Effector memory CD4-positive, alpha-beta T cell (primary cell): ENCODE data around the gene USP49.

Experiments
- DNase-seq, 3 donors: peaks; one replicate each; pipeline ENCODE4 v3.0.0-alpha.2; 2020
- H3K27ac ChIP-seq: 2 replicates; pipeline ENCODE4 v1.7.0; 2013; ENCODE audit warnings: mild to moderate bottlenecking, low read length, moderate library complexity; ENCODE audit not compliant: insufficient read depth, poor library complexity, severe bottlenecking
- H3K27me3 ChIP-seq: replicated peaks from 2 replicates; pipeline ENCODE4 v1.7.0; 2013; ENCODE audit warnings: mild to moderate bottlenecking, low read length; ENCODE audit not compliant: insufficient read depth, control insufficient read depth, poor library complexity, severe bottlenecking
- H3K36me3 ChIP-seq: 2 replicates; pipeline ENCODE4 v1.7.0; 2013; ENCODE audit warnings: mild to moderate bottlenecking, low read length, moderate library complexity; ENCODE audit not compliant: control insufficient read depth, insufficient read depth
- H3K4me1 ChIP-seq: 2 replicates; pipeline ENCODE4 v1.7.0; 2013; ENCODE audit warnings: low read length, mild to moderate bottlenecking; ENCODE audit not compliant: control insufficient read depth, insufficient read depth, poor library complexity, severe bottlenecking
- H3K4me3 ChIP-seq: 2 replicates; pipeline ENCODE4 v1.7.0; 2013; ENCODE audit warnings: low read length, low read depth, mild to moderate bottlenecking; ENCODE audit not compliant: insufficient read depth, poor library complexity, severe bottlenecking
- H3K9me3 ChIP-seq: 2 replicates; pipeline ENCODE4 v1.7.0; 2013; ENCODE audit warnings: mild to moderate bottlenecking, low read length, moderate library complexity; ENCODE audit not compliant: control insufficient read depth

Gene USP49

DNA sequence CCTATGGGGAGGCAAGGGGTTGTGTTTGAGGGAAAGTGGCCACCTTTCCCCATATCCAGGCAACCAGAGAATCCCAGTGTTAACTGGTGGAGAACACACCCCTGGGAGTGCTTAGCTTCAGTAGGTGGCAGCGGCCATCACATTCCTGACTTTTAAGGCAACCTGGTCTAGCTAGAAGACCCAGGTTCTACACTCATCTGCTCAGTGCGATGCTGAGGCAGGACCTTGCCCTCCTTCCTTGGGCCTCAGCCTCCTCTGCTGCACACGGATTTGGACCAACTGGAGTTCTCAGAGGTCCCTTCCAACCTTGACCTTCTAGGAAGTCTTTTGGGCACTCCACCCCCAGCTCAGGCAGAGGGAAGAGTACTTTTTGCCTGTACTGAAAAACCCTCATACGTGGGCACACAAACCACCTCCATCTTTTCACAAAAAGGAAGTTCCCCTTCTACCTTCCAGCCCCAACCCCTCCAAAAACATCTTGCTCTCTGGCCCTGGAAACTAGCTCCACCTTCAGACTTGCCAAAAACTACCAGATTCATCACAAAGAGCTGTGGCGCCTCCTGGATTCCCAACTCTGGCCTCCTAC, 43.5 kb upstream of the USP49 start:
- Histone ChIP-seq H3K36me3 (peaks cover 32% of the 10 kb centered on the region), H3K4me1 (peaks cover 67% of the 10 kb centered on the region), H3K27me3 (no peaks in the 10 kb centered on the region), H3K27ac (peak overlapping the region; percentile 75), H3K4me3 (peak overlapping the region; percentile 30), H3K9me3 (no peaks in the 10 kb centered on the region)
- DNase-seq, result no peak

DNA sequence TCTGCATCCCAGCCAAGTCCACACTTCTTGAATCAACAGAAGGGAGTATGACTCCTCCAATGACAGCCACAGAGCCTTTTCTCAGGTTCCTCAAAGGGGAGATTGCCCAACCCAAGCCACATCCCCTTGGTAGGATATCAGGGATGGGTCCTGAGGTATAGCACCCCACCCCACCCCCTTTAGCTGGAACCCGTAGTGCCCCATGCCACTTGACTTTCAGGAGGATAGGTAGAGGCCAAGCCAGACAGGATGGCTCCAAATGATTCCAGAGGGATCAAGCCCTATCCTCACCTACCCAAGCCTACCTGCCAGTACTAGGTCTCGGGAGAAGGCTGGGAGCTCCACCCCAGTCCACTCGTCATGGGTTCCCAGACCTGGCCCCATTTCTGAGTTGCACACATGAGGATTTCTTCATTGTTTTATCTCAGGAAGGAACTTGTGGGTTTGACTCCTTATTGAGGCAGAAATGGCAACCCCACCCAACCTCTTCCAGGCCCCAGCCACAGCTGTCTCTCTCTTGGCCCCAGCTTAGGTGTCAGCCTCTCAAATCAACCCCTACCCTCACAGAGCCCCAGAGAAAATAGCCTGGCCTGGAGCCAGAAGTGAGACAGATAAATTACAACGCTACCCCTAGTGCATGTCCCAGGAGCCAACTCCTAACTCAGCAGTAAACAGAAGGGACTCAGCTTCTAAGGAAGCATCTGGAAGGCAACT, 42.8 kb upstream of the USP49 start:
- peaks cover 67% of the 10 kb centered on the region for H3K4me1 ChIP-seq
- H3K9me3 ChIP-seq, result no peaks in the 10 kb centered on the region
- peak overlapping the region; percentile 75 for H3K27ac ChIP-seq
- peaks cover 34% of the 10 kb centered on the region for H3K36me3 ChIP-seq
- H3K4me3 ChIP-seq, result peak overlapping the region; percentile 30
- no peaks in the 10 kb centered on the region for H3K27me3 ChIP-seq
- peak; percentile 34 to 60 (median 37) for DNase-seq

DNA sequence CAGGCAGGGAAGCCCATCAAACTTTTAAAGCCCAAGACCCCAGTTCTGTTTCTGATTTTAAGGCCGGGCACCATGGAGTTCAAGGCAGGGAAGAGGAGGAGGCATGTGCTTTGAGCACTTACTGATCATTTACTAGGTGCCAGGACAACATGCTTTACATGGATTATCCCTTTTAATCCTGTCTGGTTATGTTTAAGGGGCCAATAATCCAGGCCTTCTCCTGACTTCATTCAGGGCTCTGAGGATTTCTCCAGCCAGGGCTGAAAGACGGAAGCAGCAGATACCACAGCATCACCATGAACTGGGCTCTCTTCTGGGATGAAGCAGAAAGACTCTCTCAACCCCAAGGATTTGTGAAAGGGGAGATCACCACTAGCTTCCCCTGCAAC, 42.3 kb upstream of the USP49 start:
- Histone ChIP-seq H3K9me3 (no peaks in the 10 kb centered on the region), H3K36me3 (peaks cover 39% of the 10 kb centered on the region), H3K4me3 (peak overlapping the region; percentile 30), H3K27me3 (no peaks in the 10 kb centered on the region), H3K27ac (peak overlapping the region; percentile 75), H3K4me1 (peaks cover 65% of the 10 kb centered on the region)
- no peak for DNase-seq

- Histone ChIP-seq H3K4me1 (peaks cover 60% of the 10 kb centered on the region), H3K9me3 (no peaks in the 10 kb centered on the region), H3K4me3 (no peak overlapping the region), H3K27me3 (no peaks in the 10 kb centered on the region), H3K27ac (peak overlapping the region; percentile 57), H3K36me3 (peaks cover 51% of the 10 kb centered on the region)
- peak; percentile 58 to 66 (median 65) for DNase-seq
Measured at GRCh38 chr6:41936073-41936837, 41.1 kb upstream of the USP49 start.

GRCh38 chr6:41935685-41936072, 40.5 kb upstream of the USP49 start:
- Histone ChIP-seq H3K9me3 (no peaks in the 10 kb centered on the region), H3K27ac (peak overlapping the region; percentile 57), H3K36me3 (peaks cover 57% of the 10 kb centered on the region), H3K4me3 (no peak overlapping the region), H3K27me3 (no peaks in the 10 kb centered on the region), H3K4me1 (peaks cover 60% of the 10 kb centered on the region)
- DNase-seq, result no peak

DNA sequence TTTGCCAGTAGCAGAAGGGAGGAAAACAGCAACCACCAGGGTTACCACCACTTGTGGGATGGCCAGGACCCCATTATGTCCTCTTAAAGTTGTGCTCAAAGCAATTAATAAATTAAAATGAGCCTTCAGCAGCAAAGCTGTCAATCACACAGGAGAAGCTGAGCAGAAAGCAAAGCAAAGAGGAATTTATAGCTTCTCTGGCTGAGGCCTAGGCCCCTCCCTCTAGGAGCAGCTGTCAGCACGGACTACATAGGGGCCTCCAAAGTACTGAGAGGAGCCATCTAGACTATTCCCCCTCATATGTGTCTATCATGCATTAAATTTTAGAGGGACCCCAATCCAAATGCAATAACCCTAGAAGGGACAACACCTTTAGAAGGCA, 40.0 kb upstream of the USP49 start:
- Histone ChIP-seq H3K27ac (peak overlapping the region; percentile 57), H3K4me3 (no peak overlapping the region), H3K27me3 (no peaks in the 10 kb centered on the region), H3K4me1 (peaks cover 56% of the 10 kb centered on the region), H3K36me3 (peaks cover 62% of the 10 kb centered on the region), H3K9me3 (no peaks in the 10 kb centered on the region)
- DNase-seq, result no peak

DNA sequence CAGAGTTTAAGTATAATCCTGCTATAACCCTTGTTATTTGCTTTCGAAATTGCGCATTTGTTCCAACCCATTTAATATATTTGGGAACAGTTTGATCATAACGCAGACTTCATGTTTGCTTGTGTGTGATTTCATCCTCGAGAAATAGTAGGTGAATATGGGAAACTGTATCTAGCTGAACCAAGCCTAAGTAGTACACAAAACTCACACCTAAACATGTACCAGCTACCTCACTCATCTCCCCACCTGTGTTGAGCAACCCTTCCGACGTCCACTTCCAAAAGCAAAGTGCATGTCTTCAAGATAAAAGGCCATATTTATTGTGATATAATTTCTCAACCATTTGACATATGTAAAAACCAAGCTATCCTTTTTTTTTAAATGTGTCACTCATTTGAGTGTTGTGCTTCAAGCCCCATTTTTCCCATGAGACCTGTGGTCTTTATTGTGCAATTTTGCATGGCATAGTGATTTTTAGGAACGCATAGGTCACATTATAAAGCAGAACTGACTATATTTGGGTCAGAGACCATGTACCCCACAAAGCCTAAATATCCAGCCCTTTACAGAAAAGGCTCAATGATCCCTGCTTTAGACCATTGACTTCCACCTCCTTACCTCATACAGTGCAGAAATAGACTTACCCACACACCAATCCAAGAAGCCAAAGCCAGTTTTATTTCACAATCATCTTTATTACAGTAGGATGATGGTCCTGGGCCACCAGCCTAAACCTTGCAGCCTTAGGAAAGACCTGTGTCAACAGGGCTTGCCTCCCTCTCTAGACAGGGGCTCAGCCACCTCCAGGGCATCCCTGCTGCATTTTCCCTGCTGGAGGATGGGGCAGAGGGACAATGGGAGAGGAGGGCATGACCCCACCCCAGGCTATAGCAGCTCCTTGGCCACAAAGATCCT, 39.4 kb upstream of the USP49 start:
- H3K4me3 ChIP-seq, result no peak overlapping the region
- no peak overlapping the region for H3K27ac ChIP-seq
- no peaks in the 10 kb centered on the region for H3K27me3 ChIP-seq
- no peak for DNase-seq
- peaks cover 66% of the 10 kb centered on the region for H3K36me3 ChIP-seq
- peaks cover 49% of the 10 kb centered on the region for H3K4me1 ChIP-seq
- H3K9me3 ChIP-seq, result no peaks in the 10 kb centered on the region

GRCh38 chr6:41932378-41932777, 37.2 kb upstream of the USP49 start:
- no peaks in the 10 kb centered on the region for H3K27me3 ChIP-seq
- H3K4me3 ChIP-seq, result no peak overlapping the region
- H3K4me1 ChIP-seq, result peaks cover 28% of the 10 kb centered on the region
- H3K27ac ChIP-seq, result no peak overlapping the region
- peaks cover 71% of the 10 kb centered on the region for H3K36me3 ChIP-seq
- no peak for DNase-seq
- no peaks in the 10 kb centered on the region for H3K9me3 ChIP-seq

- no peak for DNase-seq
- Histone ChIP-seq H3K4me3 (no peak overlapping the region), H3K36me3 (peaks cover 70% of the 10 kb centered on the region), H3K9me3 (no peaks in the 10 kb centered on the region), H3K27ac (no peak overlapping the region), H3K4me1 (peaks cover 22% of the 10 kb centered on the region), H3K27me3 (no peaks in the 10 kb centered on the region)
Measured at GRCh38 chr6:41931792-41932191, 36.6 kb upstream of the USP49 start.
